ENCODE results near the gene GRPEL1. TPM values are rescaled to one million over a fixed set of nuclear protein-coding genes. Genes with fewer than 3 reads are reported as not detected.

Gene GRPEL1
- total RNA-seq, 1 experiment from 2014 or later: 40.7 TPM

DNA sequence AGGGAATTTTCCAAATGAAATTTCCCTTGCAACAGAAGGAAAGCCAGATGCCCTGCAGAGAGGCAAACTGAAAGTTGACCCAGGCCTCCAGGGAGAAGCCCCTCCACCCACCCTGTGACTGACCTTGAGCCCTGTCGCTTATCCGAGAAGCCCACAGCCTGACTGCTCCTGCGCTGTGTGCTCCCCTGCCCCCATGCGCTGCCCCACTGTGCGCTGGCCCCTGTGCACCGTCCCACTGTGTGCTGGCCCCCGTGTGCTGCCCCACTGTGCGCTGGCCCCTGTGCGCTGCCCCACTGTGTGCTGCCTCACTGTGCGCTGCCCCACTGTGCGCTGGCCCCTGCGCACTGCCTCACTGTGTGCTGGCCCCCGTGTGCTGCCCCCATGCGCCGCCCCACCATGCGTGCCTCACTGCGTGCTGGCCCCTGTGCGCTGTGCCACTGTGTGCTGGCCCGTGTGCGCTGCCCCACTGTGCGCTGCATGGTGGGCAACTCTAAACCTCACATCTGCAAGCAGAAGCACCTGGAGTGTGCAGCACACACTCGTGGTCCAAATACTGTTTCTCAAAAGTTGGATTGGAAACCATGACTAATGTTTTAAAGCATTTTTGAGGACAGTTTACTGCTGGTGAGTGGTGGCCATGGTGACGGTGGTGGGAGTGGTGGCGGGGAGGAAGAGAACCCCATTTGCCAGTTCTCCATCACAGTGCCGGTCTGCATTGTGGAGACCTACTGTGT is 8.3 kb upstream of the GRPEL1 start:
- H3K18ac ChIP-seq (ENCODE audit: insufficient read length, low read depth, low read length): no peak overlapping the region
- H3K79me2 ChIP-seq (ENCODE audit: insufficient read depth, low read length): no peaks in the 10 kb centered on the region
- H2BK120ac ChIP-seq (ENCODE audit: low read depth, low read length, poor library complexity, severe bottlenecking): no peak overlapping the region
- H2BK12ac ChIP-seq (ENCODE audit: insufficient read length, low read depth, low read length): no peak overlapping the region
- no peak overlapping the region for H2BK5ac ChIP-seq (ENCODE audit: insufficient read length, low read length)
- no peak overlapping the region for H3K4me3 Mint-ChIP-seq
- H3K27ac Mint-ChIP-seq: no peak overlapping the region
- no peak overlapping the region for H2BK15ac ChIP-seq (ENCODE audit: low read depth, low read length)
- no peak overlapping the region for H3K56ac ChIP-seq (ENCODE audit: insufficient read length, low read depth, low read length)
- H2BK20ac ChIP-seq (ENCODE audit: low read depth, low read length, poor library complexity, severe bottlenecking): no peak overlapping the region
- H3K27me3 Mint-ChIP-seq (ENCODE audit: low read depth): peaks cover 56% of the 10 kb centered on the region
- no peak overlapping the region for H4K91ac ChIP-seq (ENCODE audit: insufficient read length, low read depth, low read length)
- H4K20me1 ChIP-seq (ENCODE audit: control insufficient read depth, insufficient read depth, insufficient read length): no peaks in the 10 kb centered on the region
- H4K8ac ChIP-seq (replicated peaks; ENCODE audit: insufficient read length, low read depth, low read length): no peak overlapping the region
- no peaks in the 10 kb centered on the region for H3K27me3 ChIP-seq (ENCODE audit: insufficient read depth, low read length)
- H3K4ac ChIP-seq (ENCODE audit: low read depth, low read length): no peak overlapping the region
- no peak overlapping the region for H3K23ac ChIP-seq (ENCODE audit: insufficient read length, low read depth, low read length)
- no peaks in the 10 kb centered on the region; a peak in 1 of 7 replicates for H3K36me3 Mint-ChIP-seq (ENCODE audit: insufficient read depth in 1 of 3, low read depth in 3 of 3)
- no peaks in the 10 kb centered on the region for H3K4me1 ChIP-seq (ENCODE audit: insufficient read depth, low read length)
- no peak overlapping the region for H3K4me2 ChIP-seq (ENCODE audit: insufficient read depth, insufficient read length, low read length)
- no peaks in the 10 kb centered on the region for H3K9me3 ChIP-seq (ENCODE audit: control insufficient read depth, low read depth, low read length)
- H2AK5ac ChIP-seq (ENCODE audit: insufficient read length, low read length): no peak overlapping the region
- TF ChIP-seq, protein P1, sequence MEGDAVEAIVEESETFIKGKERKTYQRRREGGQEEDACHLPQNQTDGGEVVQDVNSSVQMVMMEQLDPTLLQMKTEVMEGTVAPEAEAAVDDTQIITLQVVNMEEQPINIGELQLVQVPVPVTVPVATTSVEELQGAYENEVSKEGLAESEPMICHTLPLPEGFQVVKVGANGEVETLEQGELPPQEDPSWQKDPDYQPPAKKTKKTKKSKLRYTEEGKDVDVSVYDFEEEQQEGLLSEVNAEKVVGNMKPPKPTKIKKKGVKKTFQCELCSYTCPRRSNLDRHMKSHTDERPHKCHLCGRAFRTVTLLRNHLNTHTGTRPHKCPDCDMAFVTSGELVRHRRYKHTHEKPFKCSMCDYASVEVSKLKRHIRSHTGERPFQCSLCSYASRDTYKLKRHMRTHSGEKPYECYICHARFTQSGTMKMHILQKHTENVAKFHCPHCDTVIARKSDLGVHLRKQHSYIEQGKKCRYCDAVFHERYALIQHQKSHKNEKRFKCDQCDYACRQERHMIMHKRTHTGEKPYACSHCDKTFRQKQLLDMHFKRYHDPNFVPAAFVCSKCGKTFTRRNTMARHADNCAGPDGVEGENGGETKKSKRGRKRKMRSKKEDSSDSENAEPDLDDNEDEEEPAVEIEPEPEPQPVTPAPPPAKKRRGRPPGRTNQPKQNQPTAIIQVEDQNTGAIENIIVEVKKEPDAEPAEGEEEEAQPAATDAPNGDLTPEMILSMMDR (conservative IDR thresholded peaks at IDR 0.05): no peak
- no peak overlapping the region for H3K27ac ChIP-seq (ENCODE audit: insufficient read length, low read depth, low read length)
- H3K9ac ChIP-seq (ENCODE audit: extremely low read depth, insufficient read length, low read length): no peak overlapping the region
- no peak overlapping the region for H4K5ac ChIP-seq (ENCODE audit: insufficient read length, low read depth, low read length)
- no peak overlapping the region for H3K14ac ChIP-seq (ENCODE audit: insufficient read depth, low read length)
- DNase-seq: no peak
- H3T11ph ChIP-seq (ENCODE audit: low read length): no peak overlapping the region
- H2AFZ ChIP-seq (ENCODE audit: low read length): no peak overlapping the region
- H3K23me2 ChIP-seq (ENCODE audit: insufficient read length, low read depth, low read length, poor library complexity, severe bottlenecking): no peaks in the 10 kb centered on the region
- no CpG with 5 or more reads among the region's 25 CpGs for WGBS (ENCODE audit: extremely low coverage, insufficient read length, low lambda C conversion rate)
- peaks cover 12 to 15% of the 10 kb centered on the region in 2 experiments; a peak in 4 of 5 replicates for H3K9me3 Mint-ChIP-seq
- H3K4me1 Mint-ChIP-seq: no peaks in the 10 kb centered on the region
- no peaks in the 10 kb centered on the region for H3K79me1 ChIP-seq (ENCODE audit: insufficient read depth, low read depth, low read length, poor library complexity, severe bottlenecking)

All from H9 (cell line).